ENCODE data around the gene WDR62.
"Not testable (repeated sequence)": the region's sequence is repeated elsewhere in the genome, so short reads cannot be mapped to it uniquely, and the experiment has no call there.

GRCh38 chr19:36131221-36131620, 76.5 kb downstream of the WDR62 start:
- TF ChIP-seq POLR2AphosphoS5 (IDR thresholded peaks at IDR 0.05) (peak; percentile 33 to 46), EP300 (IDR thresholded peaks at IDR 0.05) (peak in 1 of 4 donors; percentile 27)
- TF ChIP-seq CTCF, POLR2A (IDR thresholded peaks at IDR 0.05): not testable (repeated sequence)
